Measurements from ENCODE around the gene ERCC1.

ERCC1 gene

DNA sequence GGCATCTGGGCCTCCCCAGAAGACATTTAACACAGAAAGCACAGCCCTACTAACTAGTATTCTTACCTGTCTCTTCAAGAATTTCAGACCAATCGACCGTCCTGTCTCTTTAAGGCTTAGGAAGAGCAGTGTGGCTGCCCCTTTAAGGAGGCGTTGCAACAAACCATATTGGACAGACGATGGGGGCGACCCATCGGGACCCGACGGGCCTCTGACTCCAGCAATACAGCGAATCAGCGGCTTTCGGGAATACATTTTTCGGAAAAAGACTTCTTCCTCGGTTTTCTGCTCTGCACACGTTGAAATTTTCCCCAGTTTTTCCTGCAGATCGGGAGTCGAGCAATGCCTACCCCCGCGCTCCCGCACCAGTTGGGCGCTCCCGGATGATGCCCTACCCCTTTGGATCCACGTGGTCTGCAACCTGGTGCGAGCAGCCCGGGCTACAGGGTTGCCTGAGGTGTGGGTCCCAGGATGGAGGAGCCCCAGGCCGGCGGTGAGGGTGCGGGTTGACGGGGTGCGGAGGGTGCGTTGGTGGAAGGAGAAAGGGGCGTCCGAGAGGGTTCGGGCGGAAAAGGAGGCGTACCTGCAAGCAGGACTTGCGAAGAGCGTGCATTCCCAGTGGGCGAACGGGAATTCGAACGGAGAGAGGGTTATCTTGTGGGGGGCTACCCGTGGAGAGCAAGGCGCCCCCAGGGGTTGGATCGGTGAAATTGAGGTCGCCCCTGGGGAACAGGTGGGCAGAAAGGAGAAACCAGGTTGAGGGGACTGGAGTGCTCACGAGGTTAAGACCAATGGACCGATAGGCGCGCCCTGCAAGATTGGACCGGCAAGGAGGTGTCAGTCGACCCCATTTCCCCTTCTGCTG, 17.3 kb downstream of the ERCC1 start, which contains the start of gene POLR1G:
TSS of gene POLR1G (plus strand) at position 419 of the 865 bp plus-strand sequence. CDS start at position 472, 53 bp downstream.
- 0 out of 2 replicates have a peak, but pooled peaks have one; percentile 26 for TF ChIP-seq CREB1 (IDR thresholded peaks at IDR 0.05; ENCODE audit: low read depth)
- no peak for TF ChIP-seq TEAD4 (IDR thresholded peaks at IDR 0.05)
- TF ChIP-seq, protein P1, sequence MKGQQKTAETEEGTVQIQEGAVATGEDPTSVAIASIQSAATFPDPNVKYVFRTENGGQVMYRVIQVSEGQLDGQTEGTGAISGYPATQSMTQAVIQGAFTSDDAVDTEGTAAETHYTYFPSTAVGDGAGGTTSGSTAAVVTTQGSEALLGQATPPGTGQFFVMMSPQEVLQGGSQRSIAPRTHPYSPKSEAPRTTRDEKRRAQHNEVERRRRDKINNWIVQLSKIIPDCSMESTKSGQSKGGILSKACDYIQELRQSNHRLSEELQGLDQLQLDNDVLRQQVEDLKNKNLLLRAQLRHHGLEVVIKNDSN (IDR thresholded peaks at IDR 0.05): peak; percentile 92
- peak; percentile 77; the same call in 1 of the 2 replicates for TF ChIP-seq EP300 (IDR thresholded peaks at IDR 0.05; ENCODE audit: borderline replicate concordance)
- TF ChIP-seq YY1 (IDR thresholded peaks at IDR 0.05; ENCODE audit: low read depth): peak; percentile 28; the same call in 1 of the 2 replicates
- TF ChIP-seq CEBPB (IDR thresholded peaks at IDR 0.05): peak; percentile 31; the same call in 1 of the 2 replicates
- TF ChIP-seq, protein P2, sequence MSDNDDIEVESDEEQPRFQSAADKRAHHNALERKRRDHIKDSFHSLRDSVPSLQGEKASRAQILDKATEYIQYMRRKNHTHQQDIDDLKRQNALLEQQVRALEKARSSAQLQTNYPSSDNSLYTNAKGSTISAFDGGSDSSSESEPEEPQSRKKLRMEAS (IDR thresholded peaks at IDR 0.05): peak; percentile 94
- peak; percentile 89 for TF ChIP-seq TAF1 (IDR thresholded peaks at IDR 0.05; ENCODE audit: low read depth)
- peak; percentile 29; the same call in 1 of the 2 replicates for TF ChIP-seq TCF12 (IDR thresholded peaks at IDR 0.05; ENCODE audit: low read depth)
- no peak for TF ChIP-seq NFIC (IDR thresholded peaks at IDR 0.05)
- TF ChIP-seq, protein P3, sequence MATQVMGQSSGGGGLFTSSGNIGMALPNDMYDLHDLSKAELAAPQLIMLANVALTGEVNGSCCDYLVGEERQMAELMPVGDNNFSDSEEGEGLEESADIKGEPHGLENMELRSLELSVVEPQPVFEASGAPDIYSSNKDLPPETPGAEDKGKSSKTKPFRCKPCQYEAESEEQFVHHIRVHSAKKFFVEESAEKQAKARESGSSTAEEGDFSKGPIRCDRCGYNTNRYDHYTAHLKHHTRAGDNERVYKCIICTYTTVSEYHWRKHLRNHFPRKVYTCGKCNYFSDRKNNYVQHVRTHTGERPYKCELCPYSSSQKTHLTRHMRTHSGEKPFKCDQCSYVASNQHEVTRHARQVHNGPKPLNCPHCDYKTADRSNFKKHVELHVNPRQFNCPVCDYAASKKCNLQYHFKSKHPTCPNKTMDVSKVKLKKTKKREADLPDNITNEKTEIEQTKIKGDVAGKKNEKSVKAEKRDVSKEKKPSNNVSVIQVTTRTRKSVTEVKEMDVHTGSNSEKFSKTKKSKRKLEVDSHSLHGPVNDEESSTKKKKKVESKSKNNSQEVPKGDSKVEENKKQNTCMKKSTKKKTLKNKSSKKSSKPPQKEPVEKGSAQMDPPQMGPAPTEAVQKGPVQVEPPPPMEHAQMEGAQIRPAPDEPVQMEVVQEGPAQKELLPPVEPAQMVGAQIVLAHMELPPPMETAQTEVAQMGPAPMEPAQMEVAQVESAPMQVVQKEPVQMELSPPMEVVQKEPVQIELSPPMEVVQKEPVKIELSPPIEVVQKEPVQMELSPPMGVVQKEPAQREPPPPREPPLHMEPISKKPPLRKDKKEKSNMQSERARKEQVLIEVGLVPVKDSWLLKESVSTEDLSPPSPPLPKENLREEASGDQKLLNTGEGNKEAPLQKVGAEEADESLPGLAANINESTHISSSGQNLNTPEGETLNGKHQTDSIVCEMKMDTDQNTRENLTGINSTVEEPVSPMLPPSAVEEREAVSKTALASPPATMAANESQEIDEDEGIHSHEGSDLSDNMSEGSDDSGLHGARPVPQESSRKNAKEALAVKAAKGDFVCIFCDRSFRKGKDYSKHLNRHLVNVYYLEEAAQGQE (IDR thresholded peaks at IDR 0.05; ENCODE audit: low read depth): no peak
- 0 out of 2 replicates have a peak, but pooled peaks have one; percentile 60 for TF ChIP-seq ZBTB7A (IDR thresholded peaks at IDR 0.05; ENCODE audit: low read depth)
- TF ChIP-seq EGR1 (IDR thresholded peaks at IDR 0.05): no peak
- TF ChIP-seq RAD21 (IDR thresholded peaks at IDR 0.05; ENCODE audit: low read depth): no peak
- no peak for TF ChIP-seq FOXM1 (IDR thresholded peaks at IDR 0.05; ENCODE audit: borderline replicate concordance, low read depth)

DNA sequence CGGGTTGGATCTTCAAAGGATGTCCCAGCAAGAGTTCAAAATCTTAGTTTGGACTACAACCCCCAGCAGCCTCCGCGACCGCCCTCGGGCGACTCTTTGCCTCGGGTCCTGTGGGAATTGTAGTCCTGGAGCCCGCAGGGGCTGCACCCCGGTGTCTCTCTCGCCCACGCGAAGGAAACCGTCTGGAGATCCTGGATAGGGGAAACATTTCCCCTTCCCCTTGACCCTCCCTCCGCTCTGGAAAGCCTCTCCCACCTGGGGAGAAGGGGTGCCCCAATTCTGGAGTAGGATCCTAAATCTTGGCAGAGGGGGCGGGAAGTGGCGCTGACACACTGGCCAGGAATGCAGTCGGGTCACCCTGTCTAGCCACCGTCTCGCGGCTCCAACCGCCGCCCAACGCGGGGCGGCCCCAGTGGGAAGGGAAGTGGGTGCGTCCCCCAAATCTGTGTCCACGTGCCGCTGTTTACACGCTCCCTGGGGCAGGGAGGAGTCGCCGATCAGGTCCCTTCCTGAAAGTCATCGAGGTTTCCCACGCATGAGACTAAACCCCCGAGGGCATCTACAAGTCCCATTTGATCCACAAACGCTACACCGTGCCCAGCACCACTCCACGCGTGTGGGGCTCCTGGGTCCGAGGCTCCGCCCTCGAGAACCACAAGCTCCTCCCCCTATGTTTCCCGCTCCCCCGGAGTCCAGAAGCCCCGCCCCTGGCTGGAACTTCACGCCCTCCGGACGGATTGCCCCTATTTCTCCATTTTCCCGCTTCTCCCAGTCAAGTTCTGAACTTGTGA, 18.1 kb downstream of the ERCC1 start:
- TF ChIP-seq, protein P2 (IDR thresholded peaks at IDR 0.05): peak; percentile 90
- TF ChIP-seq FOXM1 (IDR thresholded peaks at IDR 0.05; ENCODE audit: borderline replicate concordance, low read depth): no peak
- peak; percentile 78; the same call in 1 of the 2 replicates for TF ChIP-seq EP300 (IDR thresholded peaks at IDR 0.05; ENCODE audit: borderline replicate concordance)
- TF ChIP-seq ZBTB7A (IDR thresholded peaks at IDR 0.05; ENCODE audit: low read depth): no peak; the same call in 1 of the 2 replicates
- TF ChIP-seq CEBPB (IDR thresholded peaks at IDR 0.05): no peak
- TF ChIP-seq TCF12 (IDR thresholded peaks at IDR 0.05; ENCODE audit: low read depth): peak; percentile 81; the same call in 1 of the 2 replicates
- TF ChIP-seq EGR1 (IDR thresholded peaks at IDR 0.05): peak; percentile 94
- no peak for TF ChIP-seq CREB1 (IDR thresholded peaks at IDR 0.05; ENCODE audit: low read depth)
- TF ChIP-seq, protein P3 (IDR thresholded peaks at IDR 0.05; ENCODE audit: low read depth): no peak
- peak; percentile 98 for TF ChIP-seq TEAD4 (IDR thresholded peaks at IDR 0.05)
- peak; percentile 81 for TF ChIP-seq NFIC (IDR thresholded peaks at IDR 0.05)
- TF ChIP-seq, protein P1 (IDR thresholded peaks at IDR 0.05): peak; percentile 82

DNA sequence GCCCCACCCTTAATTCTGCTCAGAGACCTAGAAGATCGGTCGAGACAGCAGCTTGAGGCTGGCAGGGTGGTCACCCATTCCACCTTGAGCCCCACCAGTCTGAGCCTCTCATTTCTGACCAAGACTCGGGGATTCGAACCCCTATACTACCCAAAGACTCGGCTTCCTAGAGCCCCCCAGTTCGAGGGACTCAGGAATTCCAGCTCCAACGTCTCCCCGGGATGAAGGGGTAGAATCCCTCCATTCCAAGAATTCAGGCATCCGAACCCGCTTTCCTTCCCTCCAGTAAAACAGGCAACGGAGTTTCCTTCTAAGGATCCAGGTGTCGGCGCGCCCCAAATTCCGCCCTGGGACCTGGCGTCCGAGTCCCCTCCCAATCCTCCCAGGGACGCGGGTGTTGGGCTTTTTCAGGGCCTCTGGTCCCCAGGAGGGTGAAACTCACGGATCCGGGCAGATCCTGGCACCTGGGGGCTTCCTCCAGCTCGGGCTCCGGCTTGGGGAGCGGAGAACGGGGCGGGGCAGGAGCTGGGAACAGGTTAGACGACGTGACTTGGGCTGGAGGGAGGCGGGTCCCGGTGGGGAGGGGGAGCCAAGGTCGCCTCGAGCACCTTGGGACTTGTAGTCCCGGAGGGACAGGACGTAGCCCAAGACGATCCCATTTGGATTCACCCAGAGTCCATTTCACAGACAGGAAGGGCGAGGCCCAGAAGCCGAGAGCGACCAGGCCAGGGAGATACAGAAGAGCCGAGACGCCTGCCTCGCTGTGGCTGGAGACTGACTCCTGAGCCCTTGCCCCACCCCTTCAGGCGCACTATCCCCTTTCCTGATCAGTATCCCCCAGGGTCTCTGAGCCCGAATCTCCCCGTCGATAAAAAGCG, 18.9 kb downstream of the ERCC1 start, which contains the start of gene PPP1R13L:
TSS of gene PPP1R13L (minus strand) at position 513 of the 878 bp plus-strand sequence. CDS start 6,751 bp downstream, outside the sequence.
- no peak for TF ChIP-seq EGR1 (IDR thresholded peaks at IDR 0.05)
- TF ChIP-seq, protein P1 (IDR thresholded peaks at IDR 0.05): no peak
- TF ChIP-seq, protein P3 (IDR thresholded peaks at IDR 0.05; ENCODE audit: low read depth): no peak
- TF ChIP-seq TEAD4 (IDR thresholded peaks at IDR 0.05): peak; percentile 10; the same call in 1 of the 2 replicates
- TF ChIP-seq NFIC (IDR thresholded peaks at IDR 0.05): no peak; the same call in 1 of the 2 replicates
- peak; percentile 65; the same call in 1 of the 2 replicates for TF ChIP-seq TAF1 (IDR thresholded peaks at IDR 0.05; ENCODE audit: low read depth)
- no peak for TF ChIP-seq CREB1 (IDR thresholded peaks at IDR 0.05; ENCODE audit: low read depth)
- no peak for TF ChIP-seq CEBPB (IDR thresholded peaks at IDR 0.05)
- 0 out of 2 replicates have a peak, but pooled peaks have one; percentile 51 for TF ChIP-seq YY1 (IDR thresholded peaks at IDR 0.05; ENCODE audit: low read depth)
- 0 out of 2 replicates have a peak, but pooled peaks have one; percentile 15 for TF ChIP-seq TCF12 (IDR thresholded peaks at IDR 0.05; ENCODE audit: low read depth)
- TF ChIP-seq, protein P2 (IDR thresholded peaks at IDR 0.05): 0 out of 2 replicates have a peak, but pooled peaks have one; percentile 20
- TF ChIP-seq EP300 (IDR thresholded peaks at IDR 0.05; ENCODE audit: borderline replicate concordance): no peak
- TF ChIP-seq FOXM1 (IDR thresholded peaks at IDR 0.05; ENCODE audit: borderline replicate concordance, low read depth): 0 out of 2 replicates have a peak, but pooled peaks have one; percentile 0
